GM21619 (cell line): ENCODE results near the gene THAP8.
"Not testable (repeated sequence)": the region's sequence is repeated elsewhere in the genome, so short reads cannot be mapped to it uniquely, and the experiment has no call there.

Source experiments
- ATAC-seq: cut with Tn5 transposase; IDR thresholded peaks from one replicate; pipeline ENCODE4 v1.9.1; 2021; ENCODE audit not compliant: unreplicated experiment

The THAP8 gene

GRCh38 chr19:36068810-36069499 lies 14.9 kb upstream of the THAP8 start:
- ATAC-seq = not testable (repeated sequence)

- no peak for ATAC-seq
These were observed 13.6 kb upstream of the THAP8 start for GRCh38 chr19:36067681-36068080.

- no peak for ATAC-seq
These were observed 10.7 kb upstream of the THAP8 start for GRCh38 chr19:36064826-36065225.

- no peak for ATAC-seq
These were observed 7.3 kb upstream of the THAP8 start for GRCh38 chr19:36061367-36061766.

- ATAC-seq = no peak
These were observed 6.3 kb upstream of the THAP8 start for GRCh38 chr19:36060430-36060829.

DNA sequence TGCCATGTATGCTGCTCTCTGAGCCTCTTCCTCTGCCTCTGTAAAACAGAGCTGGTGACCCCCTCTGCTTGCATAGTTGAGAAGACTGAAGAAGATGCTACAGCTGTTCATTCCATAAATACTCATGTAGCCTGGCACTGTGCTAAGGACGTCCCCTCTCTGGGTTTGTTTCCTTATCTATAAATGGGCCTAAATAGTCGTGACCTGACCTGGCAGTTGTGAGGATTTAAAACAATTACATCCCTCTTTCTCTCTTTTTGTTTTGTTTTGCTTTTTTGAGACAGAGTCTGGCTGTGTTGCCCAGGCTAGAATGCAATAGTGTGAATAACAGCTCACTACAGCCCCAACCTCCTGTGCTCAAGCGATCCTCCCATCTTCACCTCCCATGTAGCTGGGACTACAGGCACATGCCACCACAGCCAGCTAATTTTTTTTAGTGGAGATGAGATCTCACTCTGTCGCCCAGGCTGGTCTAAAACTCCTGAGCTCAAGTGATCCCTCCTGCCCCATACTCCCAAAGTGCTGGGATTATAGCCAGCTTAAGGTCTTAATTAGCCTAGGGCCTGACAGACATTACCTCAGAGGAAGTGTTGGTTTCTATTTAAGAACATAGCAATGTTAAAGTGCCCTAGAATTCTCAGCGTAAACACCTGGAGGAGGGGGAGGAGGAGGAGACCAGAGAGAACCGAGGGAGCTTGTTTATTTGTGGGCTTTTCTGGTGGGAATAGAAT lies 5.3 kb upstream of the THAP8 start:
- ATAC-seq = no peak

GRCh38 chr19:36058481-36059179 lies 4.5 kb upstream of the THAP8 start:
- ATAC-seq = no peak

- peak; percentile 59 for ATAC-seq
These were observed 925 bp upstream of the THAP8 start, which contains the start of gene WDR62 for GRCh38 chr19:36054733-36055686. TSS of gene WDR62 (plus strand) at chr19:36054897. CDS start at chr19:36054972, 75 bp downstream.

DNA sequence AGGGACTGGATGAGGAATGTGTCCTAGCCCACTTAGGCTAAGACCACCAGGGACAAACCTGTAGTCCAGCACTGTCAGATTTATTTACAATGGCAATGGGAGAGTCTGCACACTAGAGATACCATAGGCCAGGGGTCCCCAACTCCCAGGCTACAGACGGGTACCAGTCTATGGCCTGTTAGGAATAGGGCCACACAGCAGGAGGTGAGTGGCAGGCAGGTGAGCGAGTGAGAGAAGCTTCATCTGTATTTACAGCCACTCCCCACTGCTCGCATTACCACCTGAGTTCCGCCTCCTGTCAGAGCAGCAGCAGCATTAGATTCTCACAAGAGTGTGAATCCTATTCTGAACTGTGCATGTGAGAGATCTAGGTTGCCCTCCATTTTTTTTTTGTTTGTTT lies 2.4 kb downstream of the THAP8 start:
- ATAC-seq = no peak

DNA sequence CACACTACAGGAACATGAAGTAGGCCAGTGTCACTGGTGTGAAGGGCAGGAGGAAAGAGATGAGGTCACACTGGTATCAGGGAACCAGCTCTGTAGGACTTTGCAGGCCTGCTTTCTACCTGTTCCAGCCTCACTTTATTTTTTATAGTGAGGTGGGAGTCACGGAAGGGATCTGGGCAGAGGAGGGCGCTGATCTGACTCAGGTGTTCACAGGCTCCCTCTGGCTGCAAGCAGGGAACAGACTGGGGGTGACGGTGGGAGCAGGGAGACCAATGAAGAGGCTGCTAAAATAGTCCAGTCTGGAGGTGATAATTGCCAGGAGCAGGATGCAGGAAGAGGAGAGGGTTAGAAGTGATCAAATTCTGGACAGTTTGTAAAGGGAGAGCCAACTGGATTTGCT lies 2.8 kb downstream of the THAP8 start:
- no peak for ATAC-seq

GRCh38 chr19:36049080-36049698 lies 4.9 kb downstream of the THAP8 start:
- ATAC-seq = no peak

DNA sequence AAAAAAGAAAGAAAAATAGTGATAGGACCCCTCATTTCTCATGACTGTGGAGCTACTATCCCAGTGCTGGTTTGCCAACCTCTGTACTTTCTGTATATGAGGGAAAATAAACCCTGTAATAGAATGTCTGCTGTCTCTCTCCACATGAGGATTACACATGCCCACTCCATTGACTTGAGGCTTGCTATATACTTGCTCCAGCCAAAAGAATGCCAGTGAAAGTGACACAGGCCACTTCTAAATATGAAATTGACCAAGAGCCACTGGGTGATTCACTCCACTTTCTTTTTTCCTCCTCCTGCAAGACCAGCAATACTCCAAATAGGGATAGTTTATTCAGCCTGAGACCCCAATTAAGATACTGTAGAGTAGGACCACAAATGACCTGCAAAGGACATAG lies 6.2 kb downstream of the THAP8 start:
- no peak for ATAC-seq

- ATAC-seq = no peak
These were observed 7.5 kb downstream of the THAP8 start for GRCh38 chr19:36046443-36047050.

DNA sequence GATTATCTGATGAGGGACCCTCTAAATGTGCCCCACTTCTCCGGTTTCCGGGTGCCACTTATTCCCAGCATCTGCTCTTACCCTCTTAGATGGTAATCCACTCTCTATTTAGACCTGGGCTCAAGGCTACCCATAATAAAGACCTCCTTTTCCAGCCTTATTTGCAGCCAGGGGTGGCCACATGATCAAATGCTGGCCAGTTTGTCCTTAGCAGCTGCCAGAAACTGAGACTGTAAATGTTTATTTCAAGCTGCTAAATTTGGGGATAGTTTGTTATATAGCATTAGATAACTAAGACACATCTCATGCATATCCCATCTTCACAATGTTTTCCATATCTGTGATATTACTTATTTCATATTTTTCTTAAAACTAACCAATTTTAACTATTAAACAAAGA lies 10.1 kb downstream of the THAP8 start:
- no peak for ATAC-seq

DNA sequence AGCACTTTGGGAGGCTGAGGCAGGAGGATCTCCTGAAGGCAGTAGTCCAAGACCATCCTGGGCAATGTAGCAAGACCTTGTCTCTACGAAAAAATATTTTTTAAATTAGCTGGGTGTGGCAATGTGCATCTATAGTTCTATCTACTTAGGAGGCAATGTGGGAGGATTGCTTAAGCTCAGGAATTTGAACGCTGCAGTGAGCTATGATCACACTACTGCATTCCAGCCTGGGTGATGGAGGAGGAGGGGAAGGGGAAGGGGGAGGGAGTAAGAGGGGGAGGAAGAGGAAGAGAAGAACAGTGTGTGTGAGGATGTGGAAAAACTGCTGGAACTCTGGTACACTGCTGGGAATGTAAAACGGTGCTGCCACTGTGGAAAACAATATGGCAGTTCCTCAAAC lies 12.3 kb downstream of the THAP8 start:
- ATAC-seq = no peak

GRCh38 chr19:36041092-36041491 lies 13.0 kb downstream of the THAP8 start:
- not testable (repeated sequence) for ATAC-seq

GRCh38 chr19:36040495-36040894 lies 13.6 kb downstream of the THAP8 start:
- no peak for ATAC-seq

GRCh38 chr19:36032251-36033104 lies 21.6 kb downstream of the THAP8 start, which contains the start of gene CLIP3:
TSS of gene CLIP3 (minus strand) at chr19:36032873. CDS start at chr19:36032357, 516 bp downstream.
- ATAC-seq = no peak

DNA sequence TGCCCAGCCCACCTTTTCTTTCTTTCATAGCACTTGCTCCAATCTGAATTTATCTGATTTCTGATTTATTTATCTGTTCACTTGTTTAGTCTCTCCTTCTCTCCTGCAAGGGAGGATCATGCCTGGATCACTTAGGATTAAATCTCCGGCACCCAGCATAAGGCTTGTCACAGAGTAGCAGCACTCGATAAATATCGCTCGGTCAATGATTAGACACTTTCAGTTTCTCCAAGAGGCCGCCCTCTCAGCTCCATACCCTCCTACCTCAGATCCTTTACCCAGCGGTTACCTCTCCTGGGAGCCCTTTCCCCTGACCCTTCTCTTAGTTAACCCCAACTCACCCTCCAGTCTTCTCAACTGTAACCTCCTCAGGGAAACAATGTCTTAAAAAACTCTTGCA lies 22.8 kb downstream of the THAP8 start:
- no peak for ATAC-seq
